ENCODE data around the gene NPSR1. TPM values are rescaled to one million over a fixed set of nuclear protein-coding genes. Genes with fewer than 3 reads are reported as not detected.

The NPSR1 gene
- total RNA-seq, 1 experiment from 2014 or later, result not detected

- no peaks in the 10 kb centered on the region for H3K9me3 Mint-ChIP-seq (ENCODE audit: unreplicated experiment)
- no peak overlapping the region for H3K27ac Mint-ChIP-seq (ENCODE audit: low read depth, unreplicated experiment)
- no TSS peak for BruUV-seq (replicated peaks)
- CTCF ChIA-PET, result interaction anchor here (1.1 to 5.0 kb wide), 4 partner anchors 13 to 229 kb away, joined by 3 to 44 read pairs (median 15); no protein-coding TSS in a partner anchor
- peaks cover 10% of the 10 kb centered on the region for H3K27me3 Mint-ChIP-seq (ENCODE audit: insufficient read depth, unreplicated experiment)
- no peaks in the 10 kb centered on the region for H3K36me3 Mint-ChIP-seq (ENCODE audit: insufficient read depth, unreplicated experiment)
- DNase-seq (ENCODE audit: unreplicated experiment), result no peak
- POLR2A ChIA-PET, result no interaction called here
- no peaks in the 10 kb centered on the region for H3K4me1 Mint-ChIP-seq (ENCODE audit: insufficient read depth, unreplicated experiment)
- TF ChIP-seq CTCF (IDR thresholded peaks at IDR 0.05; ENCODE audit: unreplicated experiment), result no peak
- intact Hi-C loops (cut with micrococcal nuclease), result no loop called here
- H3K4me3 Mint-ChIP-seq (ENCODE audit: unreplicated experiment), result no peak overlapping the region
These were observed 167.2 kb downstream of the NPSR1 start for GRCh38 chr7:34825221-34825620.

GRCh38 chr7:34830390-34830789, 172.4 kb downstream of the NPSR1 start:
- intact Hi-C loops (cut with micrococcal nuclease), result no loop called here
- POLR2A ChIA-PET, result no interaction called here
- no peaks in the 10 kb centered on the region for H3K9me3 Mint-ChIP-seq (ENCODE audit: unreplicated experiment)
- H3K36me3 Mint-ChIP-seq (ENCODE audit: insufficient read depth, unreplicated experiment), result no peaks in the 10 kb centered on the region
- BruUV-seq (replicated peaks), result no TSS peak
- TF ChIP-seq CTCF (IDR thresholded peaks at IDR 0.05; ENCODE audit: unreplicated experiment), result no peak
- H3K27ac Mint-ChIP-seq (ENCODE audit: low read depth, unreplicated experiment), result no peak overlapping the region
- H3K4me3 Mint-ChIP-seq (ENCODE audit: unreplicated experiment), result no peak overlapping the region
- no peaks in the 10 kb centered on the region for H3K4me1 Mint-ChIP-seq (ENCODE audit: insufficient read depth, unreplicated experiment)
- no peaks in the 10 kb centered on the region for H3K27me3 Mint-ChIP-seq (ENCODE audit: insufficient read depth, unreplicated experiment)
- CTCF ChIA-PET, result interaction anchor here (0.6 kb wide), 1 partner anchor 607 kb away, joined by 4 read pairs; no protein-coding TSS in a partner anchor
- no peak for DNase-seq (ENCODE audit: unreplicated experiment)

GRCh38 chr7:34831436-34831835, 173.4 kb downstream of the NPSR1 start:
- H3K4me1 Mint-ChIP-seq (ENCODE audit: insufficient read depth, unreplicated experiment), result no peaks in the 10 kb centered on the region
- intact Hi-C loops (cut with micrococcal nuclease), result no loop called here
- no peak for TF ChIP-seq CTCF (IDR thresholded peaks at IDR 0.05; ENCODE audit: unreplicated experiment)
- no TSS peak for BruUV-seq (replicated peaks)
- H3K36me3 Mint-ChIP-seq (ENCODE audit: insufficient read depth, unreplicated experiment), result no peaks in the 10 kb centered on the region
- no peaks in the 10 kb centered on the region for H3K9me3 Mint-ChIP-seq (ENCODE audit: unreplicated experiment)
- POLR2A ChIA-PET, result no interaction called here
- CTCF ChIA-PET, result interaction anchor here (0.6 to 0.7 kb wide), 2 partner anchors 17 to 532 kb away, joined by 3 read pairs; no protein-coding TSS in a partner anchor
- DNase-seq (ENCODE audit: unreplicated experiment), result no peak
- no peak overlapping the region for H3K4me3 Mint-ChIP-seq (ENCODE audit: unreplicated experiment)
- H3K27me3 Mint-ChIP-seq (ENCODE audit: insufficient read depth, unreplicated experiment), result no peaks in the 10 kb centered on the region
- H3K27ac Mint-ChIP-seq (ENCODE audit: low read depth, unreplicated experiment), result no peak overlapping the region

GRCh38 chr7:34832020-34832419, 174.0 kb downstream of the NPSR1 start:
- intact Hi-C loops (cut with micrococcal nuclease), result no loop called here
- TF ChIP-seq CTCF (IDR thresholded peaks at IDR 0.05; ENCODE audit: unreplicated experiment), result no peak
- POLR2A ChIA-PET, result no interaction called here
- H3K4me1 Mint-ChIP-seq (ENCODE audit: insufficient read depth, unreplicated experiment), result peaks cover under 1% of the 10 kb centered on the region
- no peak overlapping the region for H3K27ac Mint-ChIP-seq (ENCODE audit: low read depth, unreplicated experiment)
- no peak for DNase-seq (ENCODE audit: unreplicated experiment)
- H3K4me3 Mint-ChIP-seq (ENCODE audit: unreplicated experiment), result no peak overlapping the region
- no peaks in the 10 kb centered on the region for H3K27me3 Mint-ChIP-seq (ENCODE audit: insufficient read depth, unreplicated experiment)
- no peaks in the 10 kb centered on the region for H3K36me3 Mint-ChIP-seq (ENCODE audit: insufficient read depth, unreplicated experiment)
- CTCF ChIA-PET, result interaction anchor here (0.6 kb wide), 1 partner anchor 532 kb away, joined by 3 read pairs; no protein-coding TSS in a partner anchor
- H3K9me3 Mint-ChIP-seq (ENCODE audit: unreplicated experiment), result no peaks in the 10 kb centered on the region
- BruUV-seq (replicated peaks), result no TSS peak
